Measurements from ENCODE around the gene POLR1D. TPM values are rescaled to one million over a fixed set of nuclear protein-coding genes. Genes with fewer than 3 reads are reported as not detected.

The POLR1D gene
- total and polyA plus RNA-seq, 2 experiments from 2014 or later, result 53.0 to 66.8 TPM

DNA sequence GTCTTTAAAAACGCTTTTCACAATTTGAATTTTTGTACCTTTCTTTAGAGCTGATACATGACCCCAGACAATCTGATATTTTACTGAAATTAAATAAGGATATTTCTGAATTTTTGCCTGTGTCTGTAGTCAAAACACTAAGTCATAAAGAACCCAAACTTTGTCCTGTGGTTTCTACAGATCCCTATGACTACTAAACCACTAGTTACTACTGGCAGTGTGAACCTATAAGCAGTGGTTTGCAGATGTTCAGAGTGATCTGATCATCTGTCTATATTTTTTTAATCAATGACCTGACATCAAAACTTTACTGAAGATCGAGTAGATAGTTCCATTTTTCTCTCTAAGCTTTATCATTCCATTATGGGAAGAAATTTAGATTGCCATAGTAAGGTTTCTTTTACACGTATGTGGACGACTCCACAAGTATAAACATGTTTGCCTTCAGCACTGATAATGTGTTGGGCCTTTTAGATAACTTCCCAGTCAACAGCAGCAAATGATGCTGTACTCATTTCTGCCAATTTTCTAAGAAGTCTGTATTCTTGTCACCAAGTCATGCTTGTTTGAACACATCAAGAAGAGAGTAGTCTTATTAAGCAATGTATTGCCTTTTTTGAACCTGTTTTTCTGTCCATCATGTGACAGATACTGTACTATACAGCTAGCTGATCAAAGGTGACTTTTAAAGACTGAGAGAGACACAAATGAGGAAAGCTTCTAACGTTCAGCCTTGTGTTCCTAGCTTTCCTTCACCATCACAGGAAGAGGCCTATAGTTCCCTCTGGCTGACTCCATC, 21.8 kb downstream of the POLR1D start:
- Histone ChIP-seq H3K4me3 (no peak overlapping the region), H2AFZ (no peak overlapping the region), H3K79me2 (ENCODE audit: insufficient read depth) (peaks cover 83% of the 10 kb centered on the region), H3K4me1 (ENCODE audit: insufficient read depth) (peaks cover 27% of the 10 kb centered on the region), H3K36me3 (ENCODE audit: low read depth) (no peaks in the 10 kb centered on the region), H3K9me2 (ENCODE audit: insufficient read depth) (no peaks in the 10 kb centered on the region), H3F3A (ENCODE audit: insufficient read depth) (peaks cover 15% of the 10 kb centered on the region; the same call in 1 of the 2 replicates), H3K9me3 (ENCODE audit: low read depth) (no peaks in the 10 kb centered on the region), H3K9ac (no peak overlapping the region), H4K20me1 (ENCODE audit: insufficient read depth) (peaks cover 5% of the 10 kb centered on the region; the same call in 1 of the 2 replicates), H3K27ac (peak overlapping the region; percentile 11; the same call in 1 of the 2 replicates), H3K4me2 (ENCODE audit: unreplicated experiment) (peak overlapping the region; percentile 58), H3K27me3 (replicated peaks; ENCODE audit: insufficient read depth) (no peaks in the 10 kb centered on the region)
- in situ Hi-C loops (cut with MboI), result no loop called here
- WGBS, 2 experiments (ENCODE audit: low coverage in 1 of 2, low lambda C conversion rate in 2 of 2, missing lambda C conversion rate in 2 of 2), result 98 to 99% methylated on average over 5 of the region's 5 CpGs
- TF ChIP-seq EZH2 (IDR thresholded peaks at IDR 0.05; ENCODE audit: insufficient read depth, poor library complexity, severe bottlenecking), result no peak
- peak; percentile 19 for DNase-seq

DNA sequence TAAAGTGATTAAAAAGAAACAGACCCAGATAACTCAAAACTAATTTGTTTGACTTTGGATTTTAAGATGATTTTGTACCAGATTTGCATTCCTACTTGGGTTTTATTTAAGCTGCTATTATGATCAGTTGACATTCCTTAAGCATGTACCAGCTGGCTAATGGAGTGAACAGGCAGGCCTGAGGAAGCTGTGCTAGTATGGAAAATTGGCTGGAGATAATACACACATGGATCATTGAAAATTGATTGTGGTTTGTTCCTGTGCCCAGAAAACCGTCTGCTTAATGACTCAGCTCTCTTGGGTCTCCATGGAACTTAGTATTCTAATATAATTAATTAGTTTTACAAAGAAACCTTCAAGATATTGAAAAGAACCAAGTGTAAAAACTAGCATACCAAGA, 22.6 kb downstream of the POLR1D start:
- 0 to 3% methylated on average over 1 of the region's 1 CpG for WGBS, 2 experiments (ENCODE audit: low coverage in 1 of 2, low lambda C conversion rate in 2 of 2, missing lambda C conversion rate in 2 of 2)
- Histone ChIP-seq H4K20me1 (ENCODE audit: insufficient read depth) (peaks cover 5% of the 10 kb centered on the region; the same call in 1 of the 2 replicates), H3F3A (ENCODE audit: insufficient read depth) (peaks cover 11% of the 10 kb centered on the region; the same call in 1 of the 2 replicates), H2AFZ (no peak overlapping the region), H3K4me2 (ENCODE audit: unreplicated experiment) (peak overlapping the region; percentile 58), H3K9ac (no peak overlapping the region), H3K27ac (peak overlapping the region; percentile 11; the same call in 1 of the 2 replicates), H3K79me2 (ENCODE audit: insufficient read depth) (peaks cover 76% of the 10 kb centered on the region), H3K9me3 (ENCODE audit: low read depth) (no peaks in the 10 kb centered on the region), H3K4me1 (ENCODE audit: insufficient read depth) (peaks cover 21% of the 10 kb centered on the region), H3K36me3 (ENCODE audit: low read depth) (peaks cover 7% of the 10 kb centered on the region), H3K9me2 (ENCODE audit: insufficient read depth) (no peaks in the 10 kb centered on the region), H3K4me3 (no peak overlapping the region), H3K27me3 (replicated peaks; ENCODE audit: insufficient read depth) (no peaks in the 10 kb centered on the region)
- in situ Hi-C loops (cut with MboI), result no loop called here
- peak; percentile 83 for DNase-seq
- TF ChIP-seq EZH2 (IDR thresholded peaks at IDR 0.05; ENCODE audit: insufficient read depth, poor library complexity, severe bottlenecking), result no peak

GRCh38 chr13:27650312-27650711, 28.6 kb downstream of the POLR1D start:
- H2AFZ ChIP-seq, result no peak overlapping the region
- no peaks in the 10 kb centered on the region for H3K4me1 ChIP-seq (ENCODE audit: insufficient read depth)
- H3K27me3 ChIP-seq (replicated peaks; ENCODE audit: insufficient read depth), result no peaks in the 10 kb centered on the region
- no peaks in the 10 kb centered on the region for H3F3A ChIP-seq (ENCODE audit: insufficient read depth)
- H4K20me1 ChIP-seq (ENCODE audit: insufficient read depth), result 0 out of 2 replicates have a peak, but pooled peaks cover 1% of the 10 kb centered on the region
- WGBS, 2 experiments (ENCODE audit: low coverage in 1 of 2, low lambda C conversion rate in 2 of 2, missing lambda C conversion rate in 2 of 2), result 100% methylated on average over 1 of the region's 1 CpG
- in situ Hi-C loops (cut with MboI), result no loop called here
- H3K4me3 ChIP-seq, result no peak overlapping the region
- TF ChIP-seq EZH2phosphoT487 (IDR thresholded peaks at IDR 0.05; ENCODE audit: insufficient read depth, low read depth) (no peak), EZH2 (IDR thresholded peaks at IDR 0.05; ENCODE audit: insufficient read depth, poor library complexity, severe bottlenecking) (no peak)
- H3K79me2 ChIP-seq (ENCODE audit: insufficient read depth), result peaks cover 42% of the 10 kb centered on the region
- no peak overlapping the region for H3K4me2 ChIP-seq (ENCODE audit: unreplicated experiment)
- DNase-seq, result no peak
- no peak overlapping the region for H3K9ac ChIP-seq
- no peaks in the 10 kb centered on the region for H3K9me2 ChIP-seq (ENCODE audit: insufficient read depth)
- peaks cover 26% of the 10 kb centered on the region for H3K36me3 ChIP-seq (ENCODE audit: low read depth)
- H3K9me3 ChIP-seq (ENCODE audit: low read depth), result no peaks in the 10 kb centered on the region
- H3K27ac ChIP-seq, result no peak overlapping the region

- no peak overlapping the region for H2AFZ ChIP-seq
- no peak overlapping the region for H3K4me2 ChIP-seq (ENCODE audit: unreplicated experiment)
- H3K4me1 ChIP-seq (ENCODE audit: insufficient read depth), result peaks cover 15% of the 10 kb centered on the region
- 49 to 50% methylated on average over 3 of the region's 3 CpGs for WGBS, 2 experiments (ENCODE audit: low coverage in 1 of 2, low lambda C conversion rate in 2 of 2, missing lambda C conversion rate in 2 of 2)
- peaks cover 31% of the 10 kb centered on the region for H3K79me2 ChIP-seq (ENCODE audit: insufficient read depth)
- H3K9ac ChIP-seq, result no peak overlapping the region
- no peaks in the 10 kb centered on the region for H3K27me3 ChIP-seq (replicated peaks; ENCODE audit: insufficient read depth)
- no peaks in the 10 kb centered on the region for H3K9me2 ChIP-seq (ENCODE audit: insufficient read depth)
- no peaks in the 10 kb centered on the region for H3F3A ChIP-seq (ENCODE audit: insufficient read depth)
- peaks cover 21% of the 10 kb centered on the region for H3K36me3 ChIP-seq (ENCODE audit: low read depth)
- no peaks in the 10 kb centered on the region for H3K9me3 ChIP-seq (ENCODE audit: low read depth)
- TF ChIP-seq EZH2 (IDR thresholded peaks at IDR 0.05; ENCODE audit: insufficient read depth, poor library complexity, severe bottlenecking) (no peak), EZH2phosphoT487 (IDR thresholded peaks at IDR 0.05; ENCODE audit: insufficient read depth, low read depth) (no peak)
- no peak for DNase-seq
- no peak overlapping the region for H3K27ac ChIP-seq
- no peak overlapping the region for H3K4me3 ChIP-seq
- in situ Hi-C loops (cut with MboI), result no loop called here
- H4K20me1 ChIP-seq (ENCODE audit: insufficient read depth), result 0 out of 2 replicates have a peak, but pooled peaks cover 5% of the 10 kb centered on the region
These were observed 32.4 kb downstream of the POLR1D start for GRCh38 chr13:27654059-27654458.
